ENCODE results near the gene HADH.

- no peak for TF ChIP-seq CTCF (conservative IDR thresholded peaks at IDR 0.05; ENCODE audit: low read length)
- TF ChIP-seq EZH2phosphoT487 (IDR thresholded peaks at IDR 0.05; ENCODE audit: borderline replicate concordance, low read depth, low read length), result no peak
Observed at GRCh38 chr4:108078024-108078733, 88.5 kb downstream of the HADH start.
